GM19099 (cell line): ENCODE measurements around the gene CBX5.

Source experiments
- POLR2A ChIP-seq: IDR thresholded peaks from 3 replicates; pipeline ENCODE4 v1.6.1; 2011; ENCODE audit warnings: low read depth; ENCODE audit not compliant: insufficient read length; ENCODE audit errors: extremely low read depth

CBX5 gene

GRCh38 chr12:54217774-54218241 lies 62.1 kb downstream of the CBX5 start:
- TF ChIP-seq POLR2A, result peak; percentile 33

GRCh38 chr12:54216797-54217661 lies 62.9 kb downstream of the CBX5 start:
- no peak for TF ChIP-seq POLR2A

GRCh38 chr12:54215989-54216796 lies 63.7 kb downstream of the CBX5 start:
- TF ChIP-seq POLR2A, result no peak

GRCh38 chr12:54214553-54215406 lies 65.1 kb downstream of the CBX5 start:
- TF ChIP-seq POLR2A, result no peak

- TF ChIP-seq POLR2A, result no peak
These were observed 66.8 kb downstream of the CBX5 start for GRCh38 chr12:54213079-54213478.

GRCh38 chr12:54211920-54212319 lies 68.0 kb downstream of the CBX5 start:
- TF ChIP-seq POLR2A, result no peak

GRCh38 chr12:54210400-54210790 lies 69.5 kb downstream of the CBX5 start:
- TF ChIP-seq POLR2A, result no peak

- no peak for TF ChIP-seq POLR2A
These were observed 71.3 kb downstream of the CBX5 start for GRCh38 chr12:54208591-54208990.

GRCh38 chr12:54207539-54208294 lies 72.2 kb downstream of the CBX5 start:
- no peak for TF ChIP-seq POLR2A

GRCh38 chr12:54206791-54207190 lies 73.1 kb downstream of the CBX5 start:
- TF ChIP-seq POLR2A, result no peak

GRCh38 chr12:54204316-54204715 lies 75.6 kb downstream of the CBX5 start:
- TF ChIP-seq POLR2A, result no peak

GRCh38 chr12:54201001-54201794 lies 78.7 kb downstream of the CBX5 start:
- TF ChIP-seq POLR2A, result no peak

GRCh38 chr12:54200412-54200811 lies 79.5 kb downstream of the CBX5 start:
- TF ChIP-seq POLR2A, result no peak

GRCh38 chr12:54199917-54200316 lies 80.0 kb downstream of the CBX5 start:
- TF ChIP-seq POLR2A, result no peak

GRCh38 chr12:54199034-54199433 lies 80.9 kb downstream of the CBX5 start:
- no peak for TF ChIP-seq POLR2A
